Motor neuron (in vitro differentiated cells): ENCODE data around the gene LRP1-AS. TPM values are rescaled to one million over a fixed set of nuclear protein-coding genes. Genes with fewer than 3 reads are reported as not detected.

Experiments
- ATAC-seq, 8 experiments: fragments of 200-7000 bp; cut with Tn5 transposase; replicated peaks in 6 of 8; 2 replicates each; pipeline ENCODE4 v1.8.0; 2021; ENCODE audit warnings: mild to moderate bottlenecking in 8 of 8, moderate library complexity in 8 of 8
- H3K27ac ChIP-seq, 2 donors: fragments of 250-450 bp; sonication (Bioruptor Pico); 2 replicates each; pipeline ENCODE4 v1.9.0; 2021; ENCODE audit warnings: antibody characterized with exemption in 2 of 2, mild to moderate bottlenecking in 2 of 2, moderate library complexity in 1 of 2
- H3K4me1 ChIP-seq, 2 donors: fragments of 250-450 bp; sonication (Bioruptor Pico); replicated peaks in 1 of 2; 2 replicates each; pipeline ENCODE4 v1.6.1; 2021; ENCODE audit warnings: antibody characterized with exemption in 2 of 2, mild to moderate bottlenecking in 2 of 2, moderate library complexity in 1 of 2
- H3K4me3 ChIP-seq, 5 donors: fragments of 250-450 bp; sonication (Bioruptor Pico); 2 replicates each; pipeline ENCODE4 v1.9.0; 2021; ENCODE audit warnings: antibody characterized with exemption in 5 of 5, mild to moderate bottlenecking in 5 of 5, moderate library complexity in 4 of 5
- whole genome bisulfite sequencing, 10 experiments: fragments of 450-650 bp; shearing (Covaris generic); methylation state at CpG; one replicate each; pipeline ENCODE4 v1.0.0; 2022; 5-methylcytosine and 5-hydroxymethylcytosine counted together
- in situ Hi-C, 9 experiments: fragments of 400-800 bp; cut with MboI; loops; one replicate each; pipeline ENCODE4 v1.15.0; 2021; ENCODE audit warnings: low sequenced_read_pairs in 9 of 9, low pct_unique_long_range_greater_than_20kb in 2 of 9; ENCODE audit not compliant: unreplicated experiment in 9 of 9
- total RNA-seq, 8 experiments: library from RNA; unstranded; fragments of 300-600 nt; gene quantifications; 2 replicates each; pipeline versions ENCODE4 v1.2.3 to v1.2.4, GENCODE V29; 2022

Gene LRP1-AS
- total RNA-seq, 8 experiments from 2014 or later: 0.57 to 0.81 (median 0.71) TPM; not detected in 3

DNA sequence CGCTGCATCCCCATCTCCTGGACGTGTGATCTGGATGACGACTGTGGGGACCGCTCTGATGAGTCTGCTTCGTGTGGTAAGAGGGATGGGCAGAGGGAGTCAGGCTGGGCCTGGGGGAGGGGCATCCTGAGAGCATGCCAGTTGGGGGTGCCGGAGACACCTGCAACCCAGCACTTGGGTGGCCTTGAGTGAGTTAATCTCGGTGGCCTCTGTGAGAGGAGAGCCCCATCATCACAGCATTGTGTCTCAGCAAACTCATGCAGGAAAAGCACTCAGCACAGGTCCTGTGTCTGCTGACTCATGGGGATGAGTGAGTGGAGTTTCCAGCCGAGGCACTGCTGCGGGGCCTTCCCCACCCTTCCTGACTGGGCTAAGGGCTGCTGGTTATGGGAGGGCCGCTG, 19.6 kb upstream of the LRP1-AS start:
- H3K27ac ChIP-seq: no peak overlapping the region
- peak in 6 of 8 experiments; percentile 13 to 90 (median 39) for ATAC-seq

DNA sequence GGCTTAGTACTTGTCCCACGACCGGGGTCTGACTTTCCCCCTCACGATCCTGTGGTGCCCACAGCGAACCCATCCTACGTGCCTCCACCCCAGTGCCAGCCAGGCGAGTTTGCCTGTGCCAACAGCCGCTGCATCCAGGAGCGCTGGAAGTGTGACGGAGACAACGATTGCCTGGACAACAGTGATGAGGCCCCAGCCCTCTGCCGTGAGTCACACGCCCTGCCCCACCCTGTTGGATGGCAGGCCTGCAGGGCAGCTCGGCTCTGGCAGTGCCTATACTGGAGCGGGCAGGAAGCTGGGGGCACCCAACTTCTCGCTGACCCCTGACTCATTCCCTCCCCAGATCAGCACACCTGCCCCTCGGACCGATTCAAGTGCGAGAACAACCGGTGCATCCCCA, 18.3 kb upstream of the LRP1-AS start:
- Histone ChIP-seq H3K4me1 (no peaks in the 10 kb centered on the region), H3K4me3 (no peak overlapping the region), H3K27ac (no peak overlapping the region)
- ATAC-seq: peak in 2 of 8 experiments; percentile 30 to 36
- in situ Hi-C loops: no loop called here
- WGBS, 10 experiments: 0 to 100% (median 97%) methylated on average over 1 to 5 of the region's 19 CpGs; no CpG with 5 or more reads in 4 of the 10 experiments

More for the DNA sequence above, 19.6 kb upstream of the LRP1-AS start:
- Histone ChIP-seq H3K4me3 (no peak overlapping the region), H3K4me1 (no peaks in the 10 kb centered on the region)
- in situ Hi-C loops: no loop called here
- WGBS, 10 experiments: no CpG with 5 or more reads among the region's 10 CpGs

DNA sequence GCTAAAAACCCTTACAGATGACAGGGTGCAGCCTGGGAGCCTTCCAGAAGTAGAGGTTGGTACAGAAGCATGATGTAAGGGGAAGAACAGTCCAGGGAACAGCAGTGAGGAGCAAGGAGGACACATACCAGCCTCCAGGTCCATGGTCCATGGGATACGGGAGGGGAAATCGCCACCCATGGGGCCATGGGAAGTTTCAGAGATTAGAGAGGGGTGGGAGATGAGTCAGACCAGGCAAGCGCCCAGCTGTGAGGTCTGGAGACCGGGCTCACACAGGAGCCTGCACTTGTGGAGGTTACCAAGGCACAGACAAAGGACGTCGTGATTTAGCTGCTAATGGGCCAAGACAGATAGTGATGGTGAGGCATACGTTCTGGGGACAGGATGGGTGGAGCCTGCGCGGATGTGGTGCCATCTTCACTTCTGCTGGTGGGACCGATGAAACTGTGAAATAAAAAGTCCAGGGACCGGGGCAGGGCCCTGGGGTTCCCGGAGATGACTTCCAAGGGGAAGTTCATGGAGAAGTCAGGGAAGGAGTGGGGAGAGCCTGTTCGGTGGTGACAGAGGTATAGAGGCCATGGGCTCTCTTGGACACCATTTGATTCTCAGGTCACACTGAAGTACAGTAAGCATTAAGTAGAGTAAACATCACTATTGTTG, 17.7 kb upstream of the LRP1-AS start:
- Histone ChIP-seq H3K4me1 (no peaks in the 10 kb centered on the region), H3K4me3 (no peak overlapping the region), H3K27ac (no peak overlapping the region)
- no peak for ATAC-seq
- in situ Hi-C loops: no loop called here
- WGBS, 10 experiments: 74 to 94% (median 88%) methylated on average over 1 to 10 of the region's 13 CpGs; no CpG with 5 or more reads in 2 of the 10 experiments

GRCh38 chr12:57164454-57164853, 17.0 kb upstream of the LRP1-AS start:
- H3K27ac ChIP-seq: no peak overlapping the region
- no peaks in the 10 kb centered on the region for H3K4me1 ChIP-seq
- in situ Hi-C loops: no loop called here
- ATAC-seq: no peak
- H3K4me3 ChIP-seq: no peak overlapping the region
- 39 to 100% (median 90%) methylated on average over 1 to 3 of the region's 3 CpGs for whole genome bisulfite sequencing, 10 experiments

DNA sequence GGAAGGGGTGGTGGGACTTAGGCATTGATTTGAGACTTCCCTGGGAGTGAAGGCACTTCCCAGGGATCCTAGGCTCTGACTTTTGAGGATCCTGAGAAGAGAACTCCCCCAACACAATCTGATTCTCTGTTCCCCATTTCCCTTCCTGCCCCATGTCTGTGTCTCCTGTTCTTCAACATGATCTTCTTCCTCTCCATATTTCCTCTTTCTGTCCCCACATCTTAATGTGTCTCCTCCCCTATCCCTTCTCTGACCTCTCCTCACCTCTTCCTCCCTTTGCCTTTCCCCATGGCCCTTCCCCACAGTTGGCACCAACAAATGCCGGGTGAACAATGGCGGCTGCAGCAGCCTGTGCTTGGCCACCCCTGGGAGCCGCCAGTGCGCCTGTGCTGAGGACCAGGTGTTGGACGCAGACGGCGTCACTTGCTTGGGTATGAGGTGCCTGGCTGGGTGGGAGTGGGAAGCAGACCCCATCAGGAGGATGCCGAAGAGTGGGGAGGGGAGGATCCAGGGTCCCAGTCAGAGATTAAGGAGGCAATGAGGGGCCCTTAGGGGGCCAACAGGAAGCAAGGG, 15.2 kb upstream of the LRP1-AS start:
- Histone ChIP-seq H3K4me3 (no peak overlapping the region), H3K4me1 (peaks cover 4 to 6% of the 10 kb centered on the region in 2 donors), H3K27ac (no peak overlapping the region)
- in situ Hi-C loops: no loop called here
- WGBS, 10 experiments: 67 to 100% (median 96%) methylated on average over 1 to 5 of the region's 8 CpGs; no CpG with 5 or more reads in 4 of the 10 experiments
- no peak for ATAC-seq

- no peak for ATAC-seq
- Histone ChIP-seq H3K4me3 (no peak overlapping the region), H3K4me1 (peaks cover 4 to 6% of the 10 kb centered on the region in 2 donors), H3K27ac (no peak overlapping the region)
- in situ Hi-C loops: no loop called here
- 40 to 100% (median 71%) methylated on average over 1 to 4 of the region's 7 CpGs; no CpG with 5 or more reads in 5 of the 10 experiments for WGBS, 10 experiments
Observed at GRCh38 chr12:57161491-57161890, 14.1 kb upstream of the LRP1-AS start.

- WGBS, 10 experiments: 60 to 100% (median 95%) methylated on average over 1 to 10 of the region's 14 CpGs; no CpG with 5 or more reads in 5 of the 10 experiments
- H3K4me3 ChIP-seq: no peak overlapping the region
- H3K4me1 ChIP-seq: peaks cover 4 to 6% of the 10 kb centered on the region in 2 donors
- in situ Hi-C loops: no loop called here
- no peak overlapping the region for H3K27ac ChIP-seq
- ATAC-seq: no peak
Observed at GRCh38 chr12:57160741-57161140, 13.3 kb upstream of the LRP1-AS start.

DNA sequence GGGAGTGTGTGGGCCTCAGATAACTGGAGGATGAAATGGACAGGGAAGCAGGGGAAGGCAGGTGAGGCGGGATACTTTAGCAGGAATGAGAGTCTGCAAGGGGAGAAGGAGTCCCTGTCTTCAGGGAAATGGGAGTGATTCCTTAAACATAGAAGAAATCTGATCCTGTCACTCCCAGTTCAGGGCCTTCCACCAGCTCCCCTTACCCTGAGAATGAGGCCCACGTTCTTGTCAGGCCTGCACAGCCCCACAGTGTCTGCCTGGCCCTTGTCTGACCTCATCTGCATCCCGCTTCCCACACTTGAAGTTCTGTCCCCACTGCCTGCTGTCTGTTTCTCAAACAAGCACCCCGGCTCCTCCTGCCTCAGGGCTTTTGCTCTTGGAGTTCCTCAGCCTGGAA, 12.6 kb upstream of the LRP1-AS start:
- Histone ChIP-seq H3K27ac (no peak overlapping the region), H3K4me3 (no peak overlapping the region), H3K4me1 (peaks cover 4 to 6% of the 10 kb centered on the region in 2 donors)
- peak in 1 of 8 experiments; percentile 52 for ATAC-seq
- in situ Hi-C loops: no loop called here
- 62 to 92% (median 83%) methylated on average over 1 to 3 of the region's 4 CpGs; no CpG with 5 or more reads in 5 of the 10 experiments for WGBS, 10 experiments

GRCh38 chr12:57159311-57159710, 11.9 kb upstream of the LRP1-AS start:
- Histone ChIP-seq H3K4me3 (no peak overlapping the region), H3K4me1 (peaks cover 4 to 6% of the 10 kb centered on the region in 2 donors), H3K27ac (no peak overlapping the region)
- no peak for ATAC-seq
- in situ Hi-C loops: no loop called here
- WGBS, 10 experiments: 20 to 100% (median 81%) methylated on average over 1 to 3 of the region's 4 CpGs; no CpG with 5 or more reads in 5 of the 10 experiments

- 20 to 100% (median 40%) methylated on average over 1 to 3 of the region's 4 CpGs; no CpG with 5 or more reads in 7 of the 10 experiments for WGBS, 10 experiments
- Histone ChIP-seq H3K27ac (no peak overlapping the region), H3K4me3 (no peak overlapping the region), H3K4me1 (peaks cover 4 to 6% of the 10 kb centered on the region in 2 donors)
- peak in 5 of 8 experiments; percentile 12 to 37 (median 26) for ATAC-seq
- in situ Hi-C loops: no loop called here
Observed at GRCh38 chr12:57158665-57159064, 11.2 kb upstream of the LRP1-AS start.

- in situ Hi-C loops: no loop called here
- ATAC-seq: no peak
- no peak overlapping the region for H3K4me3 ChIP-seq
- H3K4me1 ChIP-seq: peaks cover 4 to 6% of the 10 kb centered on the region in 2 donors
- WGBS, 10 experiments: 60 to 96% (median 77%) methylated on average over 2 to 10 of the region's 16 CpGs; no CpG with 5 or more reads in 4 of the 10 experiments
- peak overlapping the region in 1 of 2 donors; percentile 33 for H3K27ac ChIP-seq
Observed at GRCh38 chr12:57158186-57158585, 10.8 kb upstream of the LRP1-AS start.

DNA sequence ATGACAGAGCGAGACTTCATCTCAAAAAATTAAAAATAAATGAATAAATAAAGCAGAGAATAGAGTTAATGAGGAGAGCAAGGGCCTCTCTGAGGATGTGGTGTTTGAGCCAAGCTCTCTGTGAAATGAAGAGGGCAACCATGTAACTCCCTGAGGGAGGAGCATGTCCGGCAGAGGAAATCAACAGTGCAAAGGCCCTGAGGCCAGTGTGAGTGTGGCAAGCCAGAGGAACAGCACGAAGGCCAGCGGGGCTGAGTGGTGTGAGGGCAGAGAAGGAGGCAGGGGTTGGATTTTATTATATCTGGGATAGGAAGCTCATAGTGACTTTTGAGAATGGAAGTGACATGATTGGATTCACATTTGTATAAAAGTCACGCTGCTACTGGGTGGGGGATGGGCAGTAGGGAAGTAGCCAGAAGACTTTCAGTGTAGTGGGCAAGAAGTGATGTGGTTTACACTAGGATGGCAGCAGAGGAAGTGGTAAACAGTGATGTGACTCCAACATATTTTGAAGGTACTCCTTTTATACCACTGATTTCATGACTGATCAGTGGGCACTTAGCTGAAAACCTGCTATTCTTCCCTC, 10.3 kb upstream of the LRP1-AS start:
- Histone ChIP-seq H3K27ac (no peak overlapping the region), H3K4me1 (peaks cover 4 to 6% of the 10 kb centered on the region in 2 donors), H3K4me3 (no peak overlapping the region)
- in situ Hi-C loops: no loop called here
- no peak for ATAC-seq
- WGBS, 10 experiments: 40 to 100% (median 86%) methylated on average over 1 to 5 of the region's 5 CpGs; no CpG with 5 or more reads in 2 of the 10 experiments

GRCh38 chr12:57156701-57157403, 9.4 kb upstream of the LRP1-AS start:
- WGBS, 10 experiments: 70 to 100% (median 96%) methylated on average over 1 to 11 of the region's 16 CpGs; no CpG with 5 or more reads in 2 of the 10 experiments
- in situ Hi-C loops: no loop called here
- Histone ChIP-seq H3K27ac (no peak overlapping the region), H3K4me3 (no peak overlapping the region), H3K4me1 (peaks cover 4 to 6% of the 10 kb centered on the region in 2 donors)
- no peak for ATAC-seq
